T follicular helper cell (primary cell): ENCODE data around the gene ACAD11.

ENCODE experiments used
- DNase-seq: peaks from one replicate; pipeline ENCODE4 v3.0.0-alpha.2; 2020; ENCODE audit warnings: low read depth

Gene ACAD11

GRCh38 chr3:132550579-132551305, 108.9 kb downstream of the ACAD11 start:
- DNase-seq: no peak

- no peak for DNase-seq
Observed at GRCh38 chr3:132549890-132550578, 109.6 kb downstream of the ACAD11 start.

- no peak for DNase-seq
Observed at GRCh38 chr3:132549169-132549568, 110.4 kb downstream of the ACAD11 start.

- no peak for DNase-seq
Observed at GRCh38 chr3:132545471-132545870, 114.1 kb downstream of the ACAD11 start.

- no peak for DNase-seq
Observed at GRCh38 chr3:132544130-132544529, 115.5 kb downstream of the ACAD11 start.

- no peak for DNase-seq
Observed at GRCh38 chr3:132543011-132543739, 116.4 kb downstream of the ACAD11 start.

GRCh38 chr3:132542577-132542976, 117.0 kb downstream of the ACAD11 start:
- no peak for DNase-seq

- DNase-seq: no peak
Observed at GRCh38 chr3:132539681-132540080, 119.9 kb downstream of the ACAD11 start.

- DNase-seq: no peak
Observed at GRCh38 chr3:132538072-132538471, 121.5 kb downstream of the ACAD11 start.

GRCh38 chr3:132537297-132537696, 122.3 kb downstream of the ACAD11 start:
- DNase-seq: no peak

GRCh38 chr3:132536442-132537153, 123.0 kb downstream of the ACAD11 start:
- DNase-seq: no peak

- peak; percentile 15 for DNase-seq
Observed at GRCh38 chr3:132535575-132536441, 123.8 kb downstream of the ACAD11 start.

- DNase-seq: no peak
Observed at GRCh38 chr3:132530624-132531023, 129.0 kb downstream of the ACAD11 start.

GRCh38 chr3:132522353-132522752, 137.3 kb downstream of the ACAD11 start:
- DNase-seq: no peak

GRCh38 chr3:132521901-132522300, 137.7 kb downstream of the ACAD11 start:
- DNase-seq: no peak

- DNase-seq: no peak
Observed at GRCh38 chr3:132519914-132520313, 139.7 kb downstream of the ACAD11 start.

- DNase-seq: no peak
Observed at GRCh38 chr3:132517311-132517710, 142.3 kb downstream of the ACAD11 start.

GRCh38 chr3:132513057-132513456, 146.6 kb downstream of the ACAD11 start:
- DNase-seq: no peak

GRCh38 chr3:132509506-132509905, 150.1 kb downstream of the ACAD11 start:
- DNase-seq: no peak

- no peak for DNase-seq
Observed at GRCh38 chr3:132509096-132509495, 150.5 kb downstream of the ACAD11 start.
